ENCODE data around the gene RASGEF1B. TPM values are rescaled to one million over a fixed set of nuclear protein-coding genes. Genes with fewer than 3 reads are reported as not detected.

Gene RASGEF1B
- total and polyA plus RNA-seq, 2 donors from 2014 or later: 8.3 to 15.0 TPM

GRCh38 chr4:81509191-81509590 is 37.5 kb upstream of the RASGEF1B start:
- Histone ChIP-seq H3K36me3 (ENCODE audit: control insufficient read depth in 2 of 3, insufficient read depth in 3 of 3, low read length in 3 of 3) (no peaks in the 10 kb centered on the region), H3K4me1 (ENCODE audit: control insufficient read depth in 2 of 3, insufficient read depth in 2 of 3, low read depth in 1 of 3, low read length in 3 of 3) (peaks cover 0 to 4% (median 0%) of the 10 kb centered on the region in 3 donors), H3K9me3 (ENCODE audit: control insufficient read depth in 2 of 3, insufficient read depth in 1 of 3, low read length in 3 of 3) (no peaks in the 10 kb centered on the region), H3K4me3 (ENCODE audit: low read length in 3 of 3) (no peak overlapping the region), H3K27ac (ENCODE audit: low read depth in 2 of 2, low read length in 2 of 2) (no peak overlapping the region), H3K27me3 (ENCODE audit: control insufficient read depth, insufficient read depth, low read length) (no peaks in the 10 kb centered on the region), H3K9ac (ENCODE audit: low read length in 3 of 3) (no peak overlapping the region)
- no peak for DNase-seq
- TF ChIP-seq CTCF (IDR thresholded peaks at IDR 0.05; ENCODE audit: borderline replicate concordance, extremely low read depth, insufficient read depth): no peak
- intact Hi-C loops (cut with DNase I): no loop called here
- FAIRE-seq: no peak

GRCh38 chr4:81508411-81509185 is 36.9 kb upstream of the RASGEF1B start:
- Histone ChIP-seq H3K36me3 (ENCODE audit: control insufficient read depth in 2 of 3, insufficient read depth in 3 of 3, low read length in 3 of 3) (no peaks in the 10 kb centered on the region), H3K9ac (ENCODE audit: low read length in 3 of 3) (no peak overlapping the region), H3K4me3 (ENCODE audit: low read length in 3 of 3) (no peak overlapping the region), H3K27ac (ENCODE audit: low read depth in 2 of 2, low read length in 2 of 2) (no peak overlapping the region), H3K27me3 (ENCODE audit: control insufficient read depth, insufficient read depth, low read length) (no peaks in the 10 kb centered on the region), H3K9me3 (ENCODE audit: control insufficient read depth in 2 of 3, insufficient read depth in 1 of 3, low read length in 3 of 3) (no peaks in the 10 kb centered on the region), H3K4me1 (ENCODE audit: control insufficient read depth in 2 of 3, insufficient read depth in 2 of 3, low read depth in 1 of 3, low read length in 3 of 3) (peaks cover 0 to 4% (median 0%) of the 10 kb centered on the region in 3 donors)
- intact Hi-C loops (cut with DNase I): no loop called here
- no peak for TF ChIP-seq CTCF (IDR thresholded peaks at IDR 0.05; ENCODE audit: borderline replicate concordance, extremely low read depth, insufficient read depth)
- DNase-seq: no peak
- no peak for FAIRE-seq

GRCh38 chr4:81507530-81507929 is 35.8 kb upstream of the RASGEF1B start:
- no peak for DNase-seq
- Histone ChIP-seq H3K4me1 (ENCODE audit: control insufficient read depth in 2 of 3, insufficient read depth in 2 of 3, low read depth in 1 of 3, low read length in 3 of 3) (peaks cover 0 to 4% (median 0%) of the 10 kb centered on the region in 3 donors), H3K27me3 (ENCODE audit: control insufficient read depth, insufficient read depth, low read length) (no peaks in the 10 kb centered on the region), H3K9ac (ENCODE audit: low read length in 3 of 3) (no peak overlapping the region), H3K9me3 (ENCODE audit: control insufficient read depth in 2 of 3, insufficient read depth in 1 of 3, low read length in 3 of 3) (no peaks in the 10 kb centered on the region), H3K36me3 (ENCODE audit: control insufficient read depth in 2 of 3, insufficient read depth in 3 of 3, low read length in 3 of 3) (no peaks in the 10 kb centered on the region), H3K4me3 (ENCODE audit: low read length in 3 of 3) (no peak overlapping the region), H3K27ac (ENCODE audit: low read depth in 2 of 2, low read length in 2 of 2) (no peak overlapping the region)
- no peak for TF ChIP-seq CTCF (IDR thresholded peaks at IDR 0.05; ENCODE audit: borderline replicate concordance, extremely low read depth, insufficient read depth)
- no peak for FAIRE-seq
- intact Hi-C loops (cut with DNase I): no loop called here

Data from kidney (tissue), 14 donors.